ENCODE measurements around the gene XKR7.

XKR7 gene

DNA sequence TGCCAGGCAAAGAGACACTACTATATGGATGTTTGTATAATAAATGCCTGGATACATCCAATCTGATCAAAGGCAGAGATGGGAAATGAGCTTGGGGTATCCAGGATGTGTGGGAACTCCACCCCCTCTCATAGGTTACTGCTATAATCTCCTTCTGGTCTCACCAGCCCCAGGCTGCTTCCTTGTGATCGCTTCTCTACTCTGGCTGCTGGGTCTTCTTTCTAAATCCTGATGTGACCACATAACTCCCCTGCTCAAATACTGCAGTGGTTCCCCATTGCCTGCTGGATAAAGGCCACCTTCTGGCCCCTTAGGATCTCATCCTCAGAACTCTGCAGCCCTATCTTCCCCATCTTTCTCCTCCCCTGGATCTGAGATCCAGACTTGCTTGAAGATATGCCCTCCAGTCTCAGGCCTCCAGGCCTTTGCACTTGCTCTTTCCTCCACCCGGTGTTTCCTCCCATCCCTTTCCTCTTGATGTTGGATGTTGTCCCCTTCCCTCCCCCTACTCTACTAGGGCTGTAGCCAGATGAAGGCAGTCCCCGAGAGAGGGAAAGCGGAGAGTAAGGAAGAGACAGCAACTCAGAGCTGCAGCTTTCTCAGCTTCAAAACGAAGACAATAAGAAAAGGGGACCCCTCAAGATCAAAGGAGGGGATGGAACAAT lies 828 bp upstream of the XKR7 start:
- peak overlapping the region; percentile 59 for H3K4me3 ChIP-seq (ENCODE audit: low read depth, low read length)
- peaks cover 45% of the 10 kb centered on the region for H3K27me3 ChIP-seq (ENCODE audit: control insufficient read depth, insufficient read depth, low read length)

DNA sequence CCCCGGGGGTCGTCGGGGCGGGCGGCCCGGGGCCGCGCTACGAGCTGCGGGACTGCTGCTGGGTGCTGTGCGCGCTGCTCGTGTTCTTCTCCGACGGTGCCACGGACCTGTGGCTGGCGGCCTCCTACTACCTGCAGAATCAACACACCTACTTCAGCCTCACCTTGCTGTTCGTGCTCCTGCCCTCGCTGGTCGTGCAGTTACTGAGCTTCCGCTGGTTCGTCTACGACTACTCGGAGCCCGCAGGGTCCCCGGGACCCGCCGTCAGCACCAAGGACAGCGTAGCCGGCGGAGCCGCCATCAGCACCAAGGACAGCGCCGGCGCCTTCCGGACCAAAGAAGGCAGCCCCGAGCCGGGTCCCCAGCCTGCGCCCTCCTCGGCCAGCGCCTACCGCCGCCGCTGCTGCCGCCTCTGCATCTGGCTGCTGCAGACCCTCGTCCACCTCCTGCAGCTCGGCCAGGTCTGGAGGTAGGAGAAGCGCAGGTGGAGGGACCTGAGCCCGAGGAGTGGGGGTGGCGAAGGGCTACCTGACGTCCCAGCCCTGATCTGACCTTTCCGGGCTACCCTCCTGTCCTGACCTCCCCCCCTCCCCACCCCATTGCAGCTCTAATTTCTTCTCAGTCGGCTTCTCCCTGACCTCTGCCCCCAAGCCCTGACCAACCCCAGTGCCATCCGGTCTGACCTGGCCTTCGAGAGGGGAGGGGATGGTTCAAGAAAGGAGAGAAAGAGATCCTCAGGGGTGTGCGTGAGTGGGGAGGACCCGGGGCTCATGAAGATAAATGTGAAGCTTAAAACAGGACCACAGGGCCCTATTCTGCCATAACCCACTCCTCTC lies 558 bp downstream of the XKR7 start:
- Histone ChIP-seq H3K9ac (ENCODE audit: low read depth, low read length) (no peak overlapping the region), H3K4me1 (ENCODE audit: control insufficient read depth, insufficient read depth, low read length) (peaks cover 11% of the 10 kb centered on the region), H3K4me3 (ENCODE audit: low read depth, low read length) (peak overlapping the region; percentile 59), H3K27me3 (ENCODE audit: control insufficient read depth, insufficient read depth, low read length) (peaks cover 42% of the 10 kb centered on the region), H3K36me3 (ENCODE audit: control insufficient read depth, insufficient read depth, low read length) (no peaks in the 10 kb centered on the region), H3K9me3 (ENCODE audit: control insufficient read depth, insufficient read depth, low read length) (no peaks in the 10 kb centered on the region)

More for the DNA sequence above, 828 bp upstream of the XKR7 start:
- no peak overlapping the region for H3K9ac ChIP-seq (ENCODE audit: low read depth, low read length)
- H3K36me3 ChIP-seq (ENCODE audit: control insufficient read depth, insufficient read depth, low read length) = no peaks in the 10 kb centered on the region
- H3K9me3 ChIP-seq (ENCODE audit: control insufficient read depth, insufficient read depth, low read length) = no peaks in the 10 kb centered on the region
- peaks cover 10% of the 10 kb centered on the region for H3K4me1 ChIP-seq (ENCODE audit: control insufficient read depth, insufficient read depth, low read length)

DNA sequence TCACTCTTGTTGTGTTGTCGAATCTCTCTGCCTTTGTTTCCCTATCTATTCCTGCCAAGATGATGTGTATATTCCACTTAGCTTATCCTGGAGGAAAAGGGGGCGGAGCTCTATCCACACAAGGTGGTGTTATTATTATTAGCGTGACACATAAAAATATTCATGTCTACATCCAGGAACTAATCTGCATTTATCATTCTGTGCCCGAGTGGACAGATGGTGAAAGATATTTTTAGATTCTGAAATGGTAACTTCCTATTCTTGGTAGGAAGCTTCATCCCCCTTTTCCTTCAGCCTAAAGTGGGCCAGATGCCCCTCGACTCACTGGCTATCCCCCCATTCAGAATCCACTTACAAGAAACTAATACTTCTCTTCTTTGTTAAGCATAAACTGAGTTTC lies 2.0 kb downstream of the XKR7 start:
- H3K4me1 ChIP-seq (ENCODE audit: control insufficient read depth, insufficient read depth, low read length) = peaks cover 17% of the 10 kb centered on the region
- H3K4me3 ChIP-seq (ENCODE audit: low read depth, low read length) = no peak overlapping the region
- peaks cover 38% of the 10 kb centered on the region for H3K27me3 ChIP-seq (ENCODE audit: control insufficient read depth, insufficient read depth, low read length)
- no peaks in the 10 kb centered on the region for H3K36me3 ChIP-seq (ENCODE audit: control insufficient read depth, insufficient read depth, low read length)
- H3K9me3 ChIP-seq (ENCODE audit: control insufficient read depth, insufficient read depth, low read length) = no peaks in the 10 kb centered on the region
- H3K9ac ChIP-seq (ENCODE audit: low read depth, low read length) = no peak overlapping the region

DNA sequence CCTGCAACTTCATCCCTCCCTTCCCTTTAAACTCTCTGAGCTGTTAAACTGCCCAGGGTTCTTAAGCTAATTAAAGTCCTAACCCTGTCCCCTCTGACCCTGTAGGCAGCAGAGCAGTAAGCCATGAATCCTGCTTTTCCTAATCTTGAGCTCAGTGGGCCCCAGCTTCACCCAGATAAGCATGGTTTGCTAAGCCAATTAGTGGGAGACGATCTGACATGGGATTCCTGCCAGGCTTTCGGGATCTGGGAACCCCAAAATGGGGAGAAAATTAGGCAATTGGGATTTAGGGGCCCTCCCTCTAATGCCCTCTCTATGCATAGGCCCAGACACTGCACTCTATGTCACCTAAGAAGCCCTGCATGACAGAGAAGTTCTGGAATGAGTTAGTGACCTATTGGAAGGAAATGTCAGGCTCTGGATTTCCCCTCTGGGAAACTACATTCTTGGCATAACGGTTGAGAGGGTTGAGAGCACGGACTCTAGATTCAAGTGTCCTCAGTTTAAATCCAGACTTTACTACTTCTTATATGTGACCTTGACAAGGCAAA lies 4.6 kb downstream of the XKR7 start:
- no peak overlapping the region for H3K9ac ChIP-seq (ENCODE audit: low read depth, low read length)
- H3K27me3 ChIP-seq (ENCODE audit: control insufficient read depth, insufficient read depth, low read length) = peaks cover 27% of the 10 kb centered on the region

DNA sequence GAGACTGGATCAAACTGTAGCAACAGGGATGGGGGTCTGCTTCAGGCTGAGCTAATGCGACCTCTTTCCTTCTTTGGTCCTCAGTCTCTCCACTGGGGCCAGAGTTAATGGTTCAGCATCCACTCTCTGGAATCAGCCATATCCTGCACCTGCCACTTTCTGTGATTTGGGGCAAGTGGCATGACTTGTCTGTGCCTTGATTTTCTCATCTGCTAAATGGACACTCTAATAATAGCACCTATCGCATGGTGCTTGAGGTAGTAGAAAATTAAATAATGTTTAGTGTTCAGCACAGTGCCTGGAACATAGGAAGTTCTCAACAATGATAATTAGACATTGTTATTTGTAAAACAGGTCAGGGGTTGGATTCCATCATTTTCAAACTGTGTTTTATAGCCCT lies 6.3 kb downstream of the XKR7 start:
- H3K9ac ChIP-seq (ENCODE audit: low read depth, low read length) = no peak overlapping the region
- H3K27me3 ChIP-seq (ENCODE audit: control insufficient read depth, insufficient read depth, low read length) = peaks cover 21% of the 10 kb centered on the region
- H3K36me3 ChIP-seq (ENCODE audit: control insufficient read depth, insufficient read depth, low read length) = no peaks in the 10 kb centered on the region
- peaks cover 8% of the 10 kb centered on the region for H3K4me1 ChIP-seq (ENCODE audit: control insufficient read depth, insufficient read depth, low read length)
- H3K4me3 ChIP-seq (ENCODE audit: low read depth, low read length) = no peak overlapping the region
- H3K9me3 ChIP-seq (ENCODE audit: control insufficient read depth, insufficient read depth, low read length) = no peaks in the 10 kb centered on the region

More for the DNA sequence above, 4.6 kb downstream of the XKR7 start:
- H3K9me3 ChIP-seq (ENCODE audit: control insufficient read depth, insufficient read depth, low read length) = no peaks in the 10 kb centered on the region
- no peak overlapping the region for H3K4me3 ChIP-seq (ENCODE audit: low read depth, low read length)
- H3K4me1 ChIP-seq (ENCODE audit: control insufficient read depth, insufficient read depth, low read length) = peaks cover 12% of the 10 kb centered on the region
- no peaks in the 10 kb centered on the region for H3K36me3 ChIP-seq (ENCODE audit: control insufficient read depth, insufficient read depth, low read length)

DNA sequence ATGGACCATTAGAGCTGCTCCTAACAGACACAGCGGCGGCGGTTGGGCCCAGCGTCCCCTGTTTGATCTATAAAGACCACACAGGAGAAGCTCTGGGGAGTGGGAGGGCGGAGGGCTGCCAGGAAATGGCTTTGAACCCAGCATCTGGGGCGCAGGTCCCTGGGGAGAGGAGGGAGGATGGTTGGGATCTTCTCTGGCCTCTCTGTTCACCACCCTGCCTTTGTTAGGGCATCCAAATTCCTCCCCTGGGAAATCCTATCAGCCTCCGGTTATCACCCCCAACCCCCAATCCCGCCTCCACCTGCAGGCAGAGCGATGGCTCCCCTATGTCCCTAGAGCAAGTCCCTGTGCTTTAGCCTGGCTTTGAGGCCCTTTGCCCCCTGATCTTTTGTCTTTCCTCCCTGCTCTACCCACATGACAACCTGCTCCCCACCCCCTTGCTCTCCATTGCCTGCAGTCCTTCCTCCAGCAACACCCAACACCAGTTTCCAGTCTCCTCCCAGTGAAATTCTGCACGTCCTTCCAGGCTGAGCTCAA lies 7.1 kb downstream of the XKR7 start:
- Histone ChIP-seq H3K4me3 (ENCODE audit: low read depth, low read length) (no peak overlapping the region), H3K36me3 (ENCODE audit: control insufficient read depth, insufficient read depth, low read length) (no peaks in the 10 kb centered on the region), H3K27me3 (ENCODE audit: control insufficient read depth, insufficient read depth, low read length) (peaks cover 14% of the 10 kb centered on the region), H3K4me1 (ENCODE audit: control insufficient read depth, insufficient read depth, low read length) (peaks cover 8% of the 10 kb centered on the region), H3K9ac (ENCODE audit: low read depth, low read length) (no peak overlapping the region), H3K9me3 (ENCODE audit: control insufficient read depth, insufficient read depth, low read length) (no peaks in the 10 kb centered on the region)

DNA sequence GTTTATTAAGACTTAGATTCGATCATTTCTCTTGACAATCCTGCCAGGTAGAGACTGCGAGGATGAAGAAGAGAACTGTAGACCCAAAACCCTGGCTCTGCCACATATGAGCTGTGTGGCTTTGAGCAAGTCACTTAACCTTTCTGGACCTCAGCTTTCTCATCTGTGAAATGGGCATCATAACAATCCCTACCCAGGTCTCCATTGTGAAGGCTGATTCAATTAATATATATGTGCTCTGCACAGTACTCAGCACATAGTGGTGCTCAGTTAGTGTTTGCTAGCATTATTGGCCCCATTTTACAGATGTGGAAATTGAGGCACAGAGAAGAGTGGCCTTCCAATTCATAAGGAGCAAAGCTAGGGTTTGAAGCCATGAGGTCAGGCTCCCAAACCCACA lies 7.9 kb downstream of the XKR7 start:
- Histone ChIP-seq H3K9me3 (ENCODE audit: control insufficient read depth, insufficient read depth, low read length) (no peaks in the 10 kb centered on the region), H3K4me1 (ENCODE audit: control insufficient read depth, insufficient read depth, low read length) (peaks cover 8% of the 10 kb centered on the region), H3K9ac (ENCODE audit: low read depth, low read length) (no peak overlapping the region), H3K27me3 (ENCODE audit: control insufficient read depth, insufficient read depth, low read length) (peaks cover 7% of the 10 kb centered on the region), H3K4me3 (ENCODE audit: low read depth, low read length) (no peak overlapping the region), H3K36me3 (ENCODE audit: control insufficient read depth, insufficient read depth, low read length) (no peaks in the 10 kb centered on the region)

DNA sequence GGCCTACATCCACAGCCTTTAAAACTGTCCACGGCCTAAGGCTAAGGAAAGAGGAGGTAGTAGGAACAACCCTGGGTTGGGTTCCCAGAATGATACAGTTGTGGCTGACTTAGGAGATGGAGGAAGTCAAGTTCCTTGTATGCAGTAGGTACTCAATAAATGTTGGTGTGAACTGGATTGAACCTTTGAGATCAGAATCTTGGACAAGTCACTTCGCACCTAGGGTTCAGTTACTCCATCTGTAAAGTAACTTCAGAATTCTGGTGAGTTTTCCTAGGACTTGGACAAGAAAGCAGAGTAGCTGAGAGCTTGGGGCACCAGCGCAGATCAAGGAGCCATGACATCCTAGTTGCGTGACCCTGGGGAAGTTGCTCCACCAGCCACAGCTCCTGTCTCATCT lies 9.1 kb downstream of the XKR7 start:
- H3K9ac ChIP-seq (ENCODE audit: low read depth, low read length) = no peak overlapping the region
- H3K4me3 ChIP-seq (ENCODE audit: low read depth, low read length) = no peak overlapping the region
- H3K9me3 ChIP-seq (ENCODE audit: control insufficient read depth, insufficient read depth, low read length) = no peaks in the 10 kb centered on the region
- H3K27me3 ChIP-seq (ENCODE audit: control insufficient read depth, insufficient read depth, low read length) = peaks cover 2% of the 10 kb centered on the region
- H3K4me1 ChIP-seq (ENCODE audit: control insufficient read depth, insufficient read depth, low read length) = peaks cover 8% of the 10 kb centered on the region
- no peaks in the 10 kb centered on the region for H3K36me3 ChIP-seq (ENCODE audit: control insufficient read depth, insufficient read depth, low read length)

DNA sequence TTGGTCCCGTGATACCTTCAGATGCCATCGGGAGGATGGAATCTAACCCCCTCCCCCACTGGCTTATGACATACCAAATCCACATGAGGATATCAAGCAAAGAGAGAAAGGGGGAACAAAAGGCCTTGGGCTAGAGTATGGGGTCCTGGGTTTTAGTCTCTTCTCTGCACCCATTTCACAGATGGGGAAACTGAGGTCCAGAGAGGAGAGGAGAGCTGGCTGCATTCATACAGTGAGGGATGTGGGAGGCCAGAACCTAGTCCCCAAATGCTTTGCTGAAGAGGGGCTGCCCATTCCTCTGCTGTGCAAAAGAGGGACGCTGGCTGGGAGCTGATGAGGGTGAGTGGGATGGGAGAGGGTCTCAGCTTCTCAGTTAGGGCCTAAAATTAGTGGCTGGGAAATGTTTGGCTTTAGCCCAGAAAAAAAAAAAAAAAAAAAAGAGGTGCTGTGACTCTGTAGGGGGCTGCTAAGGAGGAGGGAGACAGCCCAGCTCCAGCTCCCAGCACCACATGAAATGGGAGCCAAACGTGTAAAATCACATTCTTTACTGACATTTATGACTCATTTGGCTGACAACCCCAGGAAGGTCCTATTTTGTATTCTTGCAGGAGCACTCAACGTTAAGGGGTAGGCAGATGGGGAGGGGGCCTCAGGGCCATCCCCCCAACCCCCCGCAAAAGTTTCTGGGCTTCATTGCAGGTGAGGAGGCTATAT lies 11.9 kb downstream of the XKR7 start:
- Histone ChIP-seq H3K9ac (ENCODE audit: low read depth, low read length) (no peak overlapping the region), H3K9me3 (ENCODE audit: control insufficient read depth, insufficient read depth, low read length) (no peaks in the 10 kb centered on the region), H3K4me1 (ENCODE audit: control insufficient read depth, insufficient read depth, low read length) (no peaks in the 10 kb centered on the region), H3K4me3 (ENCODE audit: low read depth, low read length) (no peak overlapping the region), H3K36me3 (ENCODE audit: control insufficient read depth, insufficient read depth, low read length) (no peaks in the 10 kb centered on the region), H3K27me3 (ENCODE audit: control insufficient read depth, insufficient read depth, low read length) (no peaks in the 10 kb centered on the region)

DNA sequence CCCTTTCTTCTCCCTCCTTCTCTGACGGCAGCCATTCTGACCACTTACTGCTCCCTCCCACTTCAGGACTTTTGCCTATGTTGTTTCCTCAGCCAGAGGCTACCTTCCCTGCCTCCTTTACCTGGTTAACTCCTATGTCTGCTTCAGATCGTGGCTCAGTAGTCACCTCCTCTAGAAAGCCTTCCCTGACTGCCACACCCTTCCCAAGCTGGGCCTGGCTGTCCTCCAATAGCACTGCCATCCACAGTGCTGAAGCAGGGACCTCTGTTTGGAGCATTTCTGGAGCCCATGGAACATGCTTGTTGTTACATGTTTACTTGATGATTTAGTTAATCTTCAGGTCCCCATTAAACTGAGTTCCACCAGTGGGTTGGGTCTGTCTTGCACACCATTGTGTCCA lies 13.8 kb downstream of the XKR7 start:
- no peak overlapping the region for H3K9ac ChIP-seq (ENCODE audit: low read depth, low read length)
- H3K4me3 ChIP-seq (ENCODE audit: low read depth, low read length) = no peak overlapping the region
- no peaks in the 10 kb centered on the region for H3K27me3 ChIP-seq (ENCODE audit: control insufficient read depth, insufficient read depth, low read length)
- no peaks in the 10 kb centered on the region for H3K4me1 ChIP-seq (ENCODE audit: control insufficient read depth, insufficient read depth, low read length)
- H3K9me3 ChIP-seq (ENCODE audit: control insufficient read depth, insufficient read depth, low read length) = no peaks in the 10 kb centered on the region
- H3K36me3 ChIP-seq (ENCODE audit: control insufficient read depth, insufficient read depth, low read length) = no peaks in the 10 kb centered on the region

DNA sequence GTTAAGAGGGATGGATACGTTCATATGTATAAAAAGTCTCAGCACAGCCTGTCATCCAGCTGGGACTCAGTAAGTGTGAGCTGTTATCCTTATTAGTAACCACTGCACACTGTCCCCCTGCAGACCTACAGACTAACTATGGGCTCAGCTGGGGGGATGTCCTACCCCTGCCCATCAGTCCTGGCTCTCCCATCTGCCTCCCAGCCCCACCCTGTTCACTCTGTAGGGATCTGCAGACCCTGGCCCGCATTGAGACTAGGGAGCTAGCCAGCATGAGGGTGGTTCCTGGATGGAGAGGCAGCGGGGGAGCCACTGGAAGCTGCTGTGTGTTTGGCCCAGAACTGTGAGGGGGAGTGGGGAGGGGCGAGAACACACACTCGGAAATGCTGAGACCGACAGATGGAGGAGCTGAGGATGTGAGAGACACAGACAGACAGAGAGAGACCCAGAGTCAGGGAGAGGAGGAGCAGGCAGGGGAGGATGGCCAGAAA lies 17.1 kb downstream of the XKR7 start:
- Histone ChIP-seq H3K4me1 (ENCODE audit: control insufficient read depth, insufficient read depth, low read length) (no peaks in the 10 kb centered on the region), H3K36me3 (ENCODE audit: control insufficient read depth, insufficient read depth, low read length) (no peaks in the 10 kb centered on the region), H3K27me3 (ENCODE audit: control insufficient read depth, insufficient read depth, low read length) (no peaks in the 10 kb centered on the region), H3K9me3 (ENCODE audit: control insufficient read depth, insufficient read depth, low read length) (no peaks in the 10 kb centered on the region), H3K9ac (ENCODE audit: low read depth, low read length) (no peak overlapping the region), H3K4me3 (ENCODE audit: low read depth, low read length) (no peak overlapping the region)
